Thymus (tissue), 11 donors: ENCODE data around the gene ZNF32. TPM values are rescaled to one million over a fixed set of nuclear protein-coding genes. Genes with fewer than 3 reads are reported as not detected.
A peak's percentile ranks its signal among the peaks of the same experiment; 100 is the strongest.
"Not testable (repeated sequence)": the region's sequence is repeated elsewhere in the genome, so short reads cannot be mapped to it uniquely, and the experiment has no call there.

Experiments
- DNase-seq, 9 donors: peaks; one replicate each; pipeline ENCODE4 v3.0.0-alpha.2; 2013; ENCODE audit warnings: low spot score in 9 of 9, low read depth in 6 of 9, missing footprints in 1 of 9
- H3K27ac ChIP-seq, 2 donors: one replicate each; pipeline ENCODE4 v1.5.1; 2013; ENCODE audit warnings: control low read depth in 1 of 2, low read depth in 1 of 2, low read length in 1 of 2, mild to moderate bottlenecking in 1 of 2, moderate library complexity in 1 of 2
- H3K27me3 ChIP-seq, 2 donors: one replicate each; pipeline ENCODE4 v1.5.1; 2013; ENCODE audit warnings: low read length in 1 of 2; ENCODE audit not compliant: control insufficient read depth in 2 of 2, insufficient read depth in 1 of 2
- H3K36me3 ChIP-seq, 2 donors: one replicate each; pipeline ENCODE4 v1.5.1; 2013; ENCODE audit warnings: low read length in 1 of 2, mild to moderate bottlenecking in 1 of 2, moderate library complexity in 1 of 2; ENCODE audit not compliant: control insufficient read depth in 2 of 2, insufficient read depth in 2 of 2
- H3K4me1 ChIP-seq, 2 donors: one replicate each; pipeline ENCODE4 v1.5.1; 2013; ENCODE audit warnings: low read length in 2 of 2; ENCODE audit not compliant: control insufficient read depth in 2 of 2, insufficient read depth in 2 of 2
- H3K4me3 ChIP-seq, 2 donors: one replicate each; pipeline ENCODE4 v1.5.1; 2013; ENCODE audit warnings: low read length in 2 of 2, control low read depth in 1 of 2, mild to moderate bottlenecking in 1 of 2
- H3K9me3 ChIP-seq, 2 donors: one replicate each; pipeline ENCODE4 v1.5.1; 2013; ENCODE audit warnings: low read length in 1 of 2, mild to moderate bottlenecking in 1 of 2; ENCODE audit not compliant: control insufficient read depth in 2 of 2, insufficient read depth in 1 of 2
- WGBS: extraction: QIAGEN DNeasy Blood & Tissue Kit; methylation state at CpG from one replicate; pipeline ENCODE4 v1.1.7; 2013; 5-methylcytosine and 5-hydroxymethylcytosine counted together
- polyA plus RNA-seq: library from polyadenylated mRNA; stranded (reverse); fragments of 200-250 nt; gene quantifications from one replicate; pipeline ENCODE4 v1.2.3, GENCODE V29; 2013
- total RNA-seq: library from RNA; stranded (reverse); fragments of 120-200 nt; gene quantifications from one replicate; pipeline ENCODE4 v1.2.4, GENCODE V29; 2013
- donor health status: healthy.

ZNF32 gene
- total and polyA plus RNA-seq, 2 donors = 52.8 to 88.7 TPM

- Histone ChIP-seq H3K4me1 (peaks cover 7% of the 10 kb centered on the region in 2 donors), H3K4me3 (peak overlapping the region; percentile 73 to 91), H3K36me3 (no peaks in the 10 kb centered on the region), H3K27ac (no peak overlapping the region), H3K27me3 (no peaks in the 10 kb centered on the region), H3K9me3 (peaks cover 0 to 5% of the 10 kb centered on the region in 2 donors)
- WGBS = 62% methylated on average over 12 of the region's 12 CpGs
- peak in 1 of 9 donors; percentile 12 for DNase-seq
These were observed 42.8 kb downstream of the ZNF32 start for GRCh38 chr10:43605850-43606322.

- not testable (repeated sequence) for H3K27me3 ChIP-seq, DNase-seq, H3K4me1 ChIP-seq, H3K9me3 ChIP-seq, H3K36me3 ChIP-seq, H3K27ac ChIP-seq, H3K4me3 ChIP-seq
- 97% methylated on average over 6 of the region's 6 CpGs for WGBS
These were observed 47.1 kb downstream of the ZNF32 start for GRCh38 chr10:43601576-43601975.

GRCh38 chr10:43599333-43599732 lies 49.3 kb downstream of the ZNF32 start:
- no peak overlapping the region for H3K4me3 ChIP-seq
- no peaks in the 10 kb centered on the region for H3K9me3 ChIP-seq
- H3K36me3 ChIP-seq = no peaks in the 10 kb centered on the region
- 63% methylated on average over 2 of the region's 2 CpGs for WGBS
- no peaks in the 10 kb centered on the region for H3K27me3 ChIP-seq
- DNase-seq = no peak
- H3K4me1 ChIP-seq = peaks cover 2 to 18% of the 10 kb centered on the region in 2 donors
- no peak overlapping the region for H3K27ac ChIP-seq

GRCh38 chr10:43598446-43598845 lies 50.2 kb downstream of the ZNF32 start:
- DNase-seq = no peak
- H3K36me3 ChIP-seq = no peaks in the 10 kb centered on the region
- WGBS = 86% methylated on average over 2 of the region's 2 CpGs
- H3K4me1 ChIP-seq = peaks cover 2 to 18% of the 10 kb centered on the region in 2 donors
- H3K27me3 ChIP-seq = no peaks in the 10 kb centered on the region
- no peak overlapping the region for H3K27ac ChIP-seq
- no peak overlapping the region for H3K4me3 ChIP-seq
- H3K9me3 ChIP-seq = no peaks in the 10 kb centered on the region

GRCh38 chr10:43596546-43596945 lies 52.1 kb downstream of the ZNF32 start:
- no peaks in the 10 kb centered on the region for H3K27me3 ChIP-seq
- H3K4me3 ChIP-seq = no peak overlapping the region
- no peaks in the 10 kb centered on the region for H3K36me3 ChIP-seq
- no peak for DNase-seq
- H3K27ac ChIP-seq = no peak overlapping the region
- WGBS = 84% methylated on average over 4 of the region's 4 CpGs
- peaks cover 2 to 18% of the 10 kb centered on the region in 2 donors for H3K4me1 ChIP-seq
- no peaks in the 10 kb centered on the region for H3K9me3 ChIP-seq

- peaks cover 2 to 18% of the 10 kb centered on the region in 2 donors for H3K4me1 ChIP-seq
- H3K9me3 ChIP-seq = no peaks in the 10 kb centered on the region
- no peak overlapping the region for H3K27ac ChIP-seq
- H3K36me3 ChIP-seq = no peaks in the 10 kb centered on the region
- DNase-seq = peak in 2 of 9 donors; percentile 27 to 51
- WGBS = 19% methylated on average over 7 of the region's 7 CpGs
- no peaks in the 10 kb centered on the region for H3K27me3 ChIP-seq
- no peak overlapping the region for H3K4me3 ChIP-seq
These were observed 52.9 kb downstream of the ZNF32 start for GRCh38 chr10:43595739-43596298.

GRCh38 chr10:43594944-43595589 lies 53.6 kb downstream of the ZNF32 start:
- 21% methylated on average over 8 of the region's 8 CpGs for WGBS

More at GRCh38 chr10:43594944-43595589, 53.6 kb downstream of the ZNF32 start:
- Histone ChIP-seq H3K27me3 (no peaks in the 10 kb centered on the region), H3K4me3 (peak overlapping the region in 1 of 2 donors; percentile 38), H3K36me3 (no peaks in the 10 kb centered on the region), H3K27ac (no peak overlapping the region), H3K9me3 (no peaks in the 10 kb centered on the region), H3K4me1 (peaks cover 2 to 18% of the 10 kb centered on the region in 2 donors)
- peak in 3 of 9 donors; percentile 19 to 59 (median 25) for DNase-seq

Other genes with a start within 250 kb of the ZNF32 start
- gene HNRNPF, start 239.7 kb downstream of the ZNF32 start, total RNA-seq = 235 TPM
- 136 TPM for gene HNRNPF, start 239.7 kb downstream of the ZNF32 start, polyA plus RNA-seq
- gene ZNF487, start 211.8 kb downstream of the ZNF32 start, total RNA-seq = 4.9 TPM
- 11.6 TPM for gene ZNF487, start 211.8 kb downstream of the ZNF32 start, polyA plus RNA-seq
- gene ZNF239, start 74.3 kb downstream of the ZNF32 start, total RNA-seq = 5.8 TPM
- gene ZNF239, start 74.3 kb downstream of the ZNF32 start, polyA plus RNA-seq = 3.2 TPM
- 3.5 TPM for gene ZNF485, start 42.4 kb downstream of the ZNF32 start, total RNA-seq
- 3.3 TPM for gene ZNF485, start 42.4 kb downstream of the ZNF32 start, polyA plus RNA-seq